ENCODE results near the gene BCL6.

DNA sequence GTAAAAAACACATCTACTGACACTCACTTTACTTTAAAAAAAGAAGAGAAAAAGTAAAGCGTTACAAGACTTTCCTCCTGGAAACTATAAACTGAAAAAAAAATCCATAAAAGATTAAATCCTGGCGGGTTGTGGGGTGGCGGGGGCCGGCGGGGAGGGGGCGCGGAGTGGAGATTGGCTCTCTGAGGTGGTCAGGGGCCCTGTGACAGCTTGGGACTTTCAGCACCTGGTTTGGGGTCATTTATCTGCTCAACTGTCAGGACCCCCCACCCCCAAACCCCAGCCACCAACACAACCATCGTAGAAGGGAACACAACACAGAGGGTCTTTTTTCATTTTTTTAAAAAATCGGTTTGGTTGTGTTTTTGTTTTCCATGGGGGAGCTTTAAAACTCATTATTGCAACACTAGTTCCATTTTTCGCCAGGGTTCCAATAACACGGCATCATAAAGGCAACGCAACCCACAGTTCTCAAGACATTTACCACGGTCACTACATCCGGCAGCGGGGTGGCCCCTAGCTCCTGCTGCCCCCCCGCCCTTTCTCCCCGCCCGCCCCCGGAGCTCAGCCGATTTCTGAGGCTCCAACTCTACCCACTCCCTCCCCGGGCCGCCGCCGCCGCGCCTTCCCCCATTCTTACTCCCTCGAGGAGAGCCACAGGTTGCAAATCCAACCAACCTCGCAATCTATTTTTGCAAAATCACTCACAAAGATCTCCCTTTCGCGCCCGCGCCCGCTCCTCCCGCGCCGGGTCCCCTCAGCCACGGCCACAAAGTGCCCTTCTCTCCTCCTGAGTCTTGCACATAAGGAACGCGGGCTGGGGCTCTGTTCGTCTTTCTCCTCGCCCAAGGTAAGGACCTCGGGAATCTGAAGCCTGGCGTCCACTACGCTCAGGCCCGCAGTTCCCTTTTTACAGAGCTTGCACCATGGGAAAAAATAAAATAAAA lies 1.8 kb downstream of the BCL6 start:
- no peak for TF ChIP-seq EHMT2 (IDR thresholded peaks at IDR 0.05)
- no peak for TF ChIP-seq BRD9 (IDR thresholded peaks at IDR 0.05; ENCODE audit: low read depth, partially characterized antibody)
- TF ChIP-seq ZNF324 (CRISPR knock-in tag; IDR thresholded peaks at IDR 0.05): no peak
- peak; percentile 64 for TF ChIP-seq CHD1 (IDR thresholded peaks at IDR 0.05; ENCODE audit: low read length)
- TF ChIP-seq, protein P1, sequence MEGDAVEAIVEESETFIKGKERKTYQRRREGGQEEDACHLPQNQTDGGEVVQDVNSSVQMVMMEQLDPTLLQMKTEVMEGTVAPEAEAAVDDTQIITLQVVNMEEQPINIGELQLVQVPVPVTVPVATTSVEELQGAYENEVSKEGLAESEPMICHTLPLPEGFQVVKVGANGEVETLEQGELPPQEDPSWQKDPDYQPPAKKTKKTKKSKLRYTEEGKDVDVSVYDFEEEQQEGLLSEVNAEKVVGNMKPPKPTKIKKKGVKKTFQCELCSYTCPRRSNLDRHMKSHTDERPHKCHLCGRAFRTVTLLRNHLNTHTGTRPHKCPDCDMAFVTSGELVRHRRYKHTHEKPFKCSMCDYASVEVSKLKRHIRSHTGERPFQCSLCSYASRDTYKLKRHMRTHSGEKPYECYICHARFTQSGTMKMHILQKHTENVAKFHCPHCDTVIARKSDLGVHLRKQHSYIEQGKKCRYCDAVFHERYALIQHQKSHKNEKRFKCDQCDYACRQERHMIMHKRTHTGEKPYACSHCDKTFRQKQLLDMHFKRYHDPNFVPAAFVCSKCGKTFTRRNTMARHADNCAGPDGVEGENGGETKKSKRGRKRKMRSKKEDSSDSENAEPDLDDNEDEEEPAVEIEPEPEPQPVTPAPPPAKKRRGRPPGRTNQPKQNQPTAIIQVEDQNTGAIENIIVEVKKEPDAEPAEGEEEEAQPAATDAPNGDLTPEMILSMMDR (IDR thresholded peaks at IDR 0.05 in 2 of 3, conservative IDR thresholded peaks at IDR 0.05 in 1 of 3; ENCODE audit: insufficient read depth in 2 of 3, low read depth in 1 of 3, low read length in 3 of 3): no peak
- no peak for TF ChIP-seq NRF1 (conservative IDR thresholded peaks at IDR 0.05 in 1 of 2, IDR thresholded peaks at IDR 0.05 in 1 of 2)
- TF ChIP-seq, protein P2, sequence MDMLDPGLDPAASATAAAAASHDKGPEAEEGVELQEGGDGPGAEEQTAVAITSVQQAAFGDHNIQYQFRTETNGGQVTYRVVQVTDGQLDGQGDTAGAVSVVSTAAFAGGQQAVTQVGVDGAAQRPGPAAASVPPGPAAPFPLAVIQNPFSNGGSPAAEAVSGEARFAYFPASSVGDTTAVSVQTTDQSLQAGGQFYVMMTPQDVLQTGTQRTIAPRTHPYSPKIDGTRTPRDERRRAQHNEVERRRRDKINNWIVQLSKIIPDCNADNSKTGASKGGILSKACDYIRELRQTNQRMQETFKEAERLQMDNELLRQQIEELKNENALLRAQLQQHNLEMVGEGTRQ (CRISPR knock-in tag; IDR thresholded peaks at IDR 0.05): no peak
- no peak for TF ChIP-seq ZKSCAN8 (CRISPR knock-in tag; IDR thresholded peaks at IDR 0.05)
- no peak for TF ChIP-seq BCL6 (CRISPR knock-in tag; IDR thresholded peaks at IDR 0.05)
